SK-N-SH treated with all-trans-retinoic acid at 6 μM for 48 hours (cell line): ENCODE data around the gene LYPD6B.
A peak's percentile ranks its signal among the peaks of the same experiment; 100 is the strongest.

Source experiments
- ATAC-seq: fragments of 200-7000 bp; cut with Tn5 transposase; 3 replicates; pipeline ENCODE4 v1.9.1; 2020; ENCODE audit warnings: mild to moderate bottlenecking, moderate library complexity
- ARNTL ChIP-seq: fragments of 450-650 bp; formaldehyde crosslinking; IDR thresholded peaks from 2 replicates; pipeline ENCODE4 v1.5.0; 2020; ENCODE audit warnings: low read depth, mild to moderate bottlenecking, moderate library complexity, borderline replicate concordance
- BACH2 ChIP-seq: fragments of 250-450 bp; sonication (Bioruptor Pico); IDR thresholded peaks from 2 replicates; pipeline ENCODE4 v1.9.0; 2021; ENCODE audit warnings: mild to moderate bottlenecking, borderline replicate concordance
- CSDC2 ChIP-seq: fragments of 250-450 bp; sonication (Bioruptor Pico); IDR thresholded peaks from 2 replicates; pipeline ENCODE4 v1.5.0; 2020; ENCODE audit warnings: mild to moderate bottlenecking, moderate library complexity
- ESRRG ChIP-seq: fragments of 250-450 bp; sonication (Bioruptor Pico); IDR thresholded peaks from 2 replicates; pipeline ENCODE4 v1.6.1; 2021; ENCODE audit warnings: mild to moderate bottlenecking
- GLIS3 ChIP-seq: fragments of 250-450 bp; sonication (Bioruptor Pico); IDR thresholded peaks from 2 replicates; pipeline ENCODE4 v1.5.0; 2020; ENCODE audit warnings: mild to moderate bottlenecking, moderate library complexity
- ISL1 ChIP-seq: fragments of 250-450 bp; sonication (Bioruptor Pico); IDR thresholded peaks from 2 replicates; pipeline ENCODE4 v2.1.2; 2022; ENCODE audit warnings: mild to moderate bottlenecking, moderate library complexity
- OSR1 ChIP-seq: fragments of 250-450 bp; sonication (Bioruptor Pico); IDR thresholded peaks from 2 replicates; pipeline ENCODE4 v1.8.0; 2022; ENCODE audit warnings: moderate library complexity, mild to moderate bottlenecking, inconsistent platforms
- POU6F1 ChIP-seq: fragments of 250-450 bp; sonication (Bioruptor Pico); IDR thresholded peaks from 2 replicates; pipeline ENCODE4 v1.8.0; 2021; ENCODE audit warnings: low read depth, mild to moderate bottlenecking, moderate library complexity, borderline replicate concordance
- PPARA ChIP-seq: fragments of 250-450 bp; sonication (Bioruptor Pico); IDR thresholded peaks from 2 replicates; pipeline ENCODE4 v1.5.0; 2020; ENCODE audit warnings: mild to moderate bottlenecking, borderline replicate concordance
- SNAI2 ChIP-seq: fragments of 250-450 bp; sonication (Bioruptor Pico); IDR thresholded peaks from 2 replicates; pipeline ENCODE4 v1.5.0; 2020; ENCODE audit warnings: mild to moderate bottlenecking, moderate library complexity
- TCF4 ChIP-seq: fragments of 250-450 bp; sonication (Bioruptor Pico); IDR thresholded peaks from 2 replicates; pipeline ENCODE4 v1.8.0; 2021; ENCODE audit warnings: mild to moderate bottlenecking, moderate library complexity, borderline replicate concordance
- TOX ChIP-seq: fragments of 250-450 bp; sonication (Bioruptor Pico); IDR thresholded peaks from 2 replicates; pipeline ENCODE4 v1.8.0; 2021; ENCODE audit warnings: mild to moderate bottlenecking, moderate library complexity, borderline replicate concordance
- ZNF565 ChIP-seq: fragments of 450-650 bp; formaldehyde crosslinking; conservative IDR thresholded peaks from 2 replicates; pipeline ENCODE4 v1.5.0; 2020; ENCODE audit warnings: low read depth, mild to moderate bottlenecking, moderate library complexity
- ZNF70 ChIP-seq: fragments of 450-650 bp; formaldehyde crosslinking; IDR thresholded peaks from 2 replicates; pipeline ENCODE4 v1.5.0; 2020; ENCODE audit warnings: mild to moderate bottlenecking, moderate library complexity
- ZNF8 ChIP-seq: fragments of 450-650 bp; formaldehyde crosslinking; IDR thresholded peaks from 2 replicates; pipeline ENCODE4 v1.5.0; 2020; ENCODE audit warnings: mild to moderate bottlenecking, moderate library complexity
- TF ChIP-seq, protein P1 (sequence below): fragments of 250-450 bp; sonication (Bioruptor Pico); IDR thresholded peaks from 2 replicates; pipeline ENCODE4 v1.5.1; 2020; ENCODE audit warnings: low read depth, mild to moderate bottlenecking, moderate library complexity
- TF ChIP-seq, protein P2 (sequence below): fragments of 250-450 bp; sonication (Bioruptor Pico); IDR thresholded peaks from 2 replicates; pipeline ENCODE4 v1.8.0; 2020; ENCODE audit warnings: mild to moderate bottlenecking, moderate library complexity, borderline replicate concordance
- TF ChIP-seq, protein P3 (sequence below): fragments of 250-450 bp; sonication (Bioruptor Pico); IDR thresholded peaks from 2 replicates; pipeline ENCODE4 v1.5.1; 2021; ENCODE audit warnings: mild to moderate bottlenecking, moderate library complexity
- TF ChIP-seq, protein P4 (sequence below): fragments of 250-450 bp; sonication (Bioruptor Pico); IDR thresholded peaks from 2 replicates; pipeline ENCODE4 v1.5.0; 2020; ENCODE audit warnings: mild to moderate bottlenecking, moderate library complexity

LYPD6B gene

DNA sequence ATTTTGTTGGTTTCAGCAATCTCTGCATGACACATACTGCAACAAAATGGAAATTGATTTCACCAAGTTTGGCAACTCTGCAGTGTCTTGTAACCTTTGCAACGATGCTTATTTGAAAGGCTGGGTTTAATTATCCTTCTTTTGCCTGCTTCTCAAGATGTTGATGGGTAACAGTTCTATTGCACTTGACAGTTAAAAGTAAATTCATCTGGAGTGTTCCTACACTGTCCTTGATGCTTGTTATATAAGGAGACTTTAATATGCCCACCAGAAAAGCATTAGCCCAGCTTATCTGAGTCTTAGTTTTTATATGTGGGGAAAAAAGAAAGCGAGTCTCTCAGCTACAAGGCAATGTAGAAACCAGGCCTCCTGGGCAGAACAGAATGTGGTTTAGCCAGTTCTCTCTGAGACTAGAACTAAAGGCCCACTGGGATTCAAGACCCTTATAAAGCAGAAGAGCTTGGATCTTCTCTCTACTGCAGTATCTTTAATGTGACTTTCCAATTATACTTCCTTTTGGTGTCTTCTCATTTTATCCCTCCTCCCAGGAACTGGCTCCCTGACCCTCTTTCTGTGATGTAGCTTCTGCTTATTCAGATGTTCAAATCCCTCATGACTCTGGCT is 185.1 kb downstream of the LYPD6B start:
- TF ChIP-seq CSDC2 (CRISPR knock-in tag) (no peak), ISL1 (peak; percentile 43)
- peak; percentile 85 for ATAC-seq

GRCh38 chr2:149224543-149224942 is 186.0 kb downstream of the LYPD6B start:
- ATAC-seq: no peak
- TF ChIP-seq TOX (CRISPR knock-in tag) (no peak), ESRRG (CRISPR knock-in tag) (no peak), ZNF565 (CRISPR knock-in tag) (no peak), CSDC2 (CRISPR knock-in tag) (no peak), SNAI2 (CRISPR knock-in tag) (no peak), ZNF8 (CRISPR knock-in tag) (no peak), ZNF70 (CRISPR knock-in tag) (no peak), ISL1 (no peak), OSR1 (no peak), GLIS3 (CRISPR knock-in tag) (no peak), ARNTL (no peak), BACH2 (CRISPR knock-in tag) (no peak), POU6F1 (CRISPR knock-in tag) (no peak), PPARA (CRISPR knock-in tag) (no peak), TCF4 (CRISPR knock-in tag) (no peak)
- TF ChIP-seq, protein P1, sequence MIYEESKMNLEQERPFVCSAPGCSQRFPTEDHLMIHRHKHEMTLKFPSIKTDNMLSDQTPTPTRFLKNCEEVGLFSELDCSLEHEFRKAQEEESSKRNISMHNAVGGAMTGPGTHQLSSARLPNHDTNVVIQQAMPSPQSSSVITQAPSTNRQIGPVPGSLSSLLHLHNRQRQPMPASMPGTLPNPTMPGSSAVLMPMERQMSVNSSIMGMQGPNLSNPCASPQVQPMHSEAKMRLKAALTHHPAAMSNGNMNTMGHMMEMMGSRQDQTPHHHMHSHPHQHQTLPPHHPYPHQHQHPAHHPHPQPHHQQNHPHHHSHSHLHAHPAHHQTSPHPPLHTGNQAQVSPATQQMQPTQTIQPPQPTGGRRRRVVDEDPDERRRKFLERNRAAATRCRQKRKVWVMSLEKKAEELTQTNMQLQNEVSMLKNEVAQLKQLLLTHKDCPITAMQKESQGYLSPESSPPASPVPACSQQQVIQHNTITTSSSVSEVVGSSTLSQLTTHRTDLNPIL (CRISPR knock-in tag): no peak
- TF ChIP-seq, protein P2, sequence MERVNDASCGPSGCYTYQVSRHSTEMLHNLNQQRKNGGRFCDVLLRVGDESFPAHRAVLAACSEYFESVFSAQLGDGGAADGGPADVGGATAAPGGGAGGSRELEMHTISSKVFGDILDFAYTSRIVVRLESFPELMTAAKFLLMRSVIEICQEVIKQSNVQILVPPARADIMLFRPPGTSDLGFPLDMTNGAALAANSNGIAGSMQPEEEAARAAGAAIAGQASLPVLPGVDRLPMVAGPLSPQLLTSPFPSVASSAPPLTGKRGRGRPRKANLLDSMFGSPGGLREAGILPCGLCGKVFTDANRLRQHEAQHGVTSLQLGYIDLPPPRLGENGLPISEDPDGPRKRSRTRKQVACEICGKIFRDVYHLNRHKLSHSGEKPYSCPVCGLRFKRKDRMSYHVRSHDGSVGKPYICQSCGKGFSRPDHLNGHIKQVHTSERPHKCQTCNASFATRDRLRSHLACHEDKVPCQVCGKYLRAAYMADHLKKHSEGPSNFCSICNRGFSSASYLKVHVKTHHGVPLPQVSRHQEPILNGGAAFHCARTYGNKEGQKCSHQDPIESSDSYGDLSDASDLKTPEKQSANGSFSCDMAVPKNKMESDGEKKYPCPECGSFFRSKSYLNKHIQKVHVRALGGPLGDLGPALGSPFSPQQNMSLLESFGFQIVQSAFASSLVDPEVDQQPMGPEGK (CRISPR knock-in tag): no peak
- TF ChIP-seq, protein P3, sequence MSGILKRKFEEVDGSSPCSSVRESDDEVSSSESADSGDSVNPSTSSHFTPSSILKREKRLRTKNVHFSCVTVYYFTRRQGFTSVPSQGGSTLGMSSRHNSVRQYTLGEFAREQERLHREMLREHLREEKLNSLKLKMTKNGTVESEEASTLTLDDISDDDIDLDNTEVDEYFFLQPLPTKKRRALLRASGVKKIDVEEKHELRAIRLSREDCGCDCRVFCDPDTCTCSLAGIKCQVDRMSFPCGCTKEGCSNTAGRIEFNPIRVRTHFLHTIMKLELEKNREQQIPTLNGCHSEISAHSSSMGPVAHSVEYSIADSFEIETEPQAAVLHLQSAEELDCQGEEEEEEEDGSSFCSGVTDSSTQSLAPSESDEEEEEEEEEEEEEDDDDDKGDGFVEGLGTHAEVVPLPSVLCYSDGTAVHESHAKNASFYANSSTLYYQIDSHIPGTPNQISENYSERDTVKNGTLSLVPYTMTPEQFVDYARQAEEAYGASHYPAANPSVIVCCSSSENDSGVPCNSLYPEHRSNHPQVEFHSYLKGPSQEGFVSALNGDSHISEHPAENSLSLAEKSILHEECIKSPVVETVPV (CRISPR knock-in tag): no peak

DNA sequence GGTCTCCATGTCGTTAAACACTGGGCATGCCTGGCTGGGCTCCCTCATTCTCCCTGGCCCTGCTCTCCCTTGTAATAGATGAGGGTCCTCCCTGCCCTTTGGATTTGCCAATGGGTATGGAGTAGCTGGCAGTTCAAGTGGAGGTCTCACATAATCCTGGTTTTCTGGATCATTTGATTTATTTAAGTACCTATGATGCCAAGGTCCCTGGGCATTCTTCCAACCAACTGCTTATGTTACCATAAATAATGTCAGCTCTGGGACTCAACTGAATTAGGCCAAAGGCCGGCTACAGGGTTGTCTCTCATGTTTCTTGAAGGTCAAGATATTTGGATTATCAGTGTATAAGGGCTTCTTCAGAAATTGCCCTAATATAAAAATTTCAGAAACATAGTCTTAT is 186.9 kb downstream of the LYPD6B start:
- ATAC-seq: no peak

More for the DNA sequence above, 186.9 kb downstream of the LYPD6B start:
- TF ChIP-seq GLIS3 (CRISPR knock-in tag) (no peak), ZNF8 (CRISPR knock-in tag) (no peak), SNAI2 (CRISPR knock-in tag) (no peak), ZNF70 (CRISPR knock-in tag) (no peak), POU6F1 (CRISPR knock-in tag) (no peak), ESRRG (CRISPR knock-in tag) (no peak), ISL1 (no peak; the same call in 1 of the 2 replicates), ZNF565 (CRISPR knock-in tag) (no peak), TOX (CRISPR knock-in tag) (no peak)
- TF ChIP-seq, protein P4, sequence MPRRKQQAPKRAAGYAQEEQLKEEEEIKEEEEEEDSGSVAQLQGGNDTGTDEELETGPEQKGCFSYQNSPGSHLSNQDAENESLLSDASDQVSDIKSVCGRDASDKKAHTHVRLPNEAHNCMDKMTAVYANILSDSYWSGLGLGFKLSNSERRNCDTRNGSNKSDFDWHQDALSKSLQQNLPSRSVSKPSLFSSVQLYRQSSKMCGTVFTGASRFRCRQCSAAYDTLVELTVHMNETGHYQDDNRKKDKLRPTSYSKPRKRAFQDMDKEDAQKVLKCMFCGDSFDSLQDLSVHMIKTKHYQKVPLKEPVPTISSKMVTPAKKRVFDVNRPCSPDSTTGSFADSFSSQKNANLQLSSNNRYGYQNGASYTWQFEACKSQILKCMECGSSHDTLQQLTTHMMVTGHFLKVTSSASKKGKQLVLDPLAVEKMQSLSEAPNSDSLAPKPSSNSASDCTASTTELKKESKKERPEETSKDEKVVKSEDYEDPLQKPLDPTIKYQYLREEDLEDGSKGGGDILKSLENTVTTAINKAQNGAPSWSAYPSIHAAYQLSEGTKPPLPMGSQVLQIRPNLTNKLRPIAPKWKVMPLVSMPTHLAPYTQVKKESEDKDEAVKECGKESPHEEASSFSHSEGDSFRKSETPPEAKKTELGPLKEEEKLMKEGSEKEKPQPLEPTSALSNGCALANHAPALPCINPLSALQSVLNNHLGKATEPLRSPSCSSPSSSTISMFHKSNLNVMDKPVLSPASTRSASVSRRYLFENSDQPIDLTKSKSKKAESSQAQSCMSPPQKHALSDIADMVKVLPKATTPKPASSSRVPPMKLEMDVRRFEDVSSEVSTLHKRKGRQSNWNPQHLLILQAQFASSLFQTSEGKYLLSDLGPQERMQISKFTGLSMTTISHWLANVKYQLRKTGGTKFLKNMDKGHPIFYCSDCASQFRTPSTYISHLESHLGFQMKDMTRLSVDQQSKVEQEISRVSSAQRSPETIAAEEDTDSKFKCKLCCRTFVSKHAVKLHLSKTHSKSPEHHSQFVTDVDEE (CRISPR knock-in tag): no peak
- TF ChIP-seq, protein P2 (CRISPR knock-in tag): no peak
- TF ChIP-seq, protein P3 (CRISPR knock-in tag): no peak
